HepG2 (cell line): ENCODE data around the gene CAMTA1. TPM values are rescaled to one million over a fixed set of nuclear protein-coding genes. Genes with fewer than 3 reads are reported as not detected.

ENCODE experiments used
- ATAC-seq: fragments of 200-7000 bp; cut with Tn5 transposase; 3 replicates; pipeline ENCODE4 v1.9.1; 2020; ENCODE audit warnings: mild to moderate bottlenecking, moderate library complexity
- BruUV-seq: library from RNA; stranded (reverse); fragments of 400-500 nt; replicated peaks from 2 replicates; lab custom pipeline; 2021; lab: Mats Ljungman, UMichigan
- CTCF ChIA-PET: fragments of 300-600 bp; formaldehyde crosslinking; extraction: SDS; loops from one replicate; lab custom pipeline; 2021; ENCODE audit warnings: low total read pairs, inconsistent platforms, low intra/inter-chr PET ratio; lab: Yijun Ruan, JAX
- POLR2A ChIA-PET: fragments of 350-600 bp; sonication (Branson Sonifier 250); formaldehyde crosslinking; loops from one replicate; lab custom pipeline; 2020; ENCODE audit warnings: antibody characterized with exemption, inconsistent platforms; lab: Yijun Ruan, JAX
- DNase-seq: peaks from one replicate; pipeline ENCODE4 v3.0.0-alpha.2; 2015; ENCODE audit warnings: low spot score
- FAIRE-seq: peaks from 3 replicates; lab custom pipeline; 2011; peaks lifted over from hg19 to GRCh38; lab: Jason Lieb, UNC
- H2AFZ ChIP-seq: one replicate; pipeline ENCODE4 v1.6.1; 2011; ENCODE audit warnings: low read length, inconsistent platforms
- H3K27ac ChIP-seq: fragments of 300-600 bp; 3 replicates; pipeline ENCODE4 v1.8.0; 2011; ENCODE audit warnings: mixed run types, mild to moderate bottlenecking, mixed read lengths, low read length, inconsistent platforms; ENCODE audit not compliant: insufficient read depth; ENCODE audit errors: extremely low read length
- H3K27me3 ChIP-seq, 2 experiments: fragments of 200-600 bp in 1 of 2; 2 replicates in 1 of 2; 3 replicates in 1 of 2; pipeline versions ENCODE4 v1.6.0 to v1.8.0; 2011; ENCODE audit warnings: low read length in 2 of 2, mild to moderate bottlenecking in 2 of 2, moderate library complexity in 2 of 2, inconsistent platforms in 1 of 2; ENCODE audit not compliant: insufficient read depth in 2 of 2, control insufficient read depth in 1 of 2
- H3K36me3 ChIP-seq, 2 experiments: fragments of 200-600 bp in 1 of 2; replicated peaks in 1 of 2; 2 replicates in 1 of 2; 3 replicates in 1 of 2; pipeline versions ENCODE4 v1.5.1 to v1.8.0; 2011; ENCODE audit warnings: low read length in 2 of 2, inconsistent platforms in 1 of 2; ENCODE audit not compliant: insufficient read depth in 2 of 2, control insufficient read depth in 1 of 2
- H3K4me1 ChIP-seq: 2 replicates; pipeline ENCODE4 v1.5.1; 2012; ENCODE audit warnings: low read length, inconsistent platforms; ENCODE audit not compliant: insufficient read depth
- H3K4me2 ChIP-seq: 2 replicates; pipeline ENCODE4 v1.6.0; 2011; ENCODE audit warnings: low read depth, low read length, inconsistent platforms
- H3K4me3 ChIP-seq, 3 experiments: fragments of 200-600 bp in 1 of 3; sonication (generic), shearing (Covaris generic) in 1 of 3; replicated peaks in 1 of 3; 2 replicates each; pipeline ENCODE4 v1.5.1; 2011 to 2016; ENCODE audit warnings: low read length in 3 of 3, inconsistent platforms in 2 of 3, low read depth in 2 of 3, mild to moderate bottlenecking in 2 of 3, control low read depth in 1 of 3, mixed read lengths in 1 of 3; ENCODE audit not compliant: insufficient read depth in 1 of 3
- H3K79me2 ChIP-seq: one replicate; pipeline ENCODE4 v1.6.1; 2011; ENCODE audit warnings: low read length, inconsistent platforms; ENCODE audit not compliant: insufficient read depth
- H3K9ac ChIP-seq: 2 replicates; pipeline ENCODE4 v1.6.0; 2011; ENCODE audit warnings: mild to moderate bottlenecking, low read depth, low read length, inconsistent platforms; ENCODE audit not compliant: insufficient read depth
- H3K9me3 ChIP-seq: 2 replicates; pipeline ENCODE4 v1.5.1; 2012; ENCODE audit warnings: mild to moderate bottlenecking, low read length
- H4K20me1 ChIP-seq: 2 replicates; pipeline ENCODE4 v1.6.0; 2011; ENCODE audit warnings: inconsistent platforms, mild to moderate bottlenecking, low read length, moderate library complexity; ENCODE audit not compliant: insufficient read depth
- KMT2B ChIP-seq: IDR thresholded peaks from 2 replicates; pipeline ENCODE4 v1.6.1; 2016; ENCODE audit warnings: missing genetic modification reagents, missing compliant biosample characterization
- LCORL ChIP-seq, 2 experiments: fragments of 450-650 bp in 1 of 2; sonication (generic) in 1 of 2; formaldehyde crosslinking in 1 of 2; IDR thresholded peaks; 2 replicates each; pipeline versions ENCODE4 v1.5.0 to v1.6.1; 2017 to 2020; ENCODE audit warnings: antibody characterized with exemption in 1 of 2, missing genetic modification reagents in 1 of 2
- MIER3 ChIP-seq: IDR thresholded peaks from 2 replicates; pipeline ENCODE4 v1.6.1; 2016; ENCODE audit warnings: missing compliant biosample characterization, borderline replicate concordance
- PRPF4 ChIP-seq: fragments of 200-400 bp; formaldehyde crosslinking; IDR thresholded peaks from 2 replicates; pipeline ENCODE4 v1.6.1; 2016; ENCODE audit warnings: low read length, low read depth; ENCODE audit not compliant: poor library complexity, severe bottlenecking
- STAG1 ChIP-seq: sonication (generic); formaldehyde crosslinking; IDR thresholded peaks from 2 replicates; pipeline ENCODE4 v1.4.0; 2020; ENCODE audit warnings: missing genetic modification reagents
- TEAD2 ChIP-seq: sonication (generic); formaldehyde crosslinking; IDR thresholded peaks from 2 replicates; pipeline ENCODE4 v1.9.0; 2021; ENCODE audit warnings: missing genetic modification reagents
- WIZ ChIP-seq: sonication (generic); formaldehyde crosslinking; IDR thresholded peaks from 2 replicates; pipeline ENCODE4 v1.5.1; 2020; ENCODE audit warnings: mild to moderate bottlenecking, missing genetic modification reagents
- ZNF251 ChIP-seq: sonication (generic); formaldehyde crosslinking; IDR thresholded peaks from 2 replicates; pipeline ENCODE4 v1.9.0; 2021; ENCODE audit warnings: mild to moderate bottlenecking, missing genetic modification reagents
- ZNF264 ChIP-seq: sonication (generic); formaldehyde crosslinking; IDR thresholded peaks from 2 replicates; pipeline ENCODE4 v1.4.0; 2020; ENCODE audit warnings: missing genetic modification reagents
- ZNF550 ChIP-seq: sonication (generic); formaldehyde crosslinking; IDR thresholded peaks from 2 replicates; pipeline ENCODE4 v1.4.0; 2020; ENCODE audit warnings: mild to moderate bottlenecking, missing genetic modification reagents, borderline replicate concordance
- WGBS: methylation state at CpG from one replicate; pipeline ENCODE4 v1.1.6; 2017; ENCODE audit warnings: low lambda C conversion rate; 5-methylcytosine and 5-hydroxymethylcytosine counted together
- in situ Hi-C: cut with HindIII; loops from 2 replicates; pipeline ENCODE4 v1.10.0; 2017; ENCODE audit warnings: low pct_unique_long_range_greater_than_20kb; ENCODE audit not compliant: extremely low pct_ligation_motif_present
- intact Hi-C: fragments of 100-400 bp; cut with micrococcal nuclease; formaldehyde crosslinking; loops from one replicate; pipeline ENCODE4 v1.10.0; 2022; ENCODE audit not compliant: unreplicated experiment
- polyA plus RNA-seq, 8 experiments: library from polyadenylated mRNA; depleted of rRNA in 3 of 8; stranded (reverse) in 7 of 8; unstranded in 1 of 8; fragments of >200 nt; fragmentation: Illumina TruSeq in 4 of 8; extraction: Trizol in 4 of 8; gene quantifications; 2 replicates each; pipeline versions ENCODE4 v1.2.1 to v1.2.3, GENCODE V29; 2011 to 2016; ENCODE audit warnings: low read depth in 4 of 8, missing spikeins in 1 of 8, mixed read lengths in 1 of 8; ENCODE audit not compliant: insufficient read depth in 1 of 8
- total RNA-seq, 5 experiments: library from RNA; depleted of rRNA; stranded (reverse); fragments of >200 nt; fragmentation: Illumina TruSeq; extraction: Trizol; gene quantifications; 2 replicates each; pipeline ENCODE4 v1.2.3, GENCODE V29; 2016; ENCODE audit warnings: low read depth in 1 of 5
- TF ChIP-seq, protein P1 (sequence below): sonication (generic); formaldehyde crosslinking; IDR thresholded peaks from 2 replicates; pipeline ENCODE4 v1.4.0; 2020; ENCODE audit warnings: missing genetic modification reagents
- TF ChIP-seq, protein P2 (sequence below), 2 experiments: sonication (generic) in 1 of 2; formaldehyde crosslinking in 1 of 2; IDR thresholded peaks; 2 replicates each; pipeline versions ENCODE4 v1.4.0 to v1.6.1; 2018 to 2020; ENCODE audit warnings: missing genetic modification reagents in 2 of 2, borderline replicate concordance in 1 of 2, low read depth in 1 of 2, mild to moderate bottlenecking in 1 of 2, missing biosample characterization in 1 of 2

Gene CAMTA1
- total and polyA plus RNA-seq, 2 of the 13 experiments (the other 11 are each of a cell fraction or from before 2014, with no cell fraction given) = 25.0 to 36.4 TPM

DNA sequence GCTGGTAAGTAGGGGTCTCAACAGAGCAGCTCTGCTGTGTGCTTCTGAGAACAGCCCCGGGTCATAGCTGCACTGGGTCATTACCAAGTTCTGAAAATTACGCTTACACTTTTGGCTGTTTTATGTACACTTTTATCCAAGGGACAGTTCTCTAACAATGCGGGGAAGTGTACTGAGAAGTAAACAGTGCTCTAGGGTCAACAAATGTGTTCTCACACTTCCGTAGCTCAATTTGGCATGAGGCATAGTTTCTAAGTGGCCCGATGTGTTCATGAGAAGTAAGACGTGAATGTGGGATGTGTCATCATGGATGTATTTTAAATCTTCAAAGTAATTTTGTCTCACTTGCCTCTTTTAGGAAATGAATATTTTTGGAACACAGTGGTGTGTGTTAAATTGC, 975.0 kb downstream of the CAMTA1 start (continued):
- TF ChIP-seq, protein P1, sequence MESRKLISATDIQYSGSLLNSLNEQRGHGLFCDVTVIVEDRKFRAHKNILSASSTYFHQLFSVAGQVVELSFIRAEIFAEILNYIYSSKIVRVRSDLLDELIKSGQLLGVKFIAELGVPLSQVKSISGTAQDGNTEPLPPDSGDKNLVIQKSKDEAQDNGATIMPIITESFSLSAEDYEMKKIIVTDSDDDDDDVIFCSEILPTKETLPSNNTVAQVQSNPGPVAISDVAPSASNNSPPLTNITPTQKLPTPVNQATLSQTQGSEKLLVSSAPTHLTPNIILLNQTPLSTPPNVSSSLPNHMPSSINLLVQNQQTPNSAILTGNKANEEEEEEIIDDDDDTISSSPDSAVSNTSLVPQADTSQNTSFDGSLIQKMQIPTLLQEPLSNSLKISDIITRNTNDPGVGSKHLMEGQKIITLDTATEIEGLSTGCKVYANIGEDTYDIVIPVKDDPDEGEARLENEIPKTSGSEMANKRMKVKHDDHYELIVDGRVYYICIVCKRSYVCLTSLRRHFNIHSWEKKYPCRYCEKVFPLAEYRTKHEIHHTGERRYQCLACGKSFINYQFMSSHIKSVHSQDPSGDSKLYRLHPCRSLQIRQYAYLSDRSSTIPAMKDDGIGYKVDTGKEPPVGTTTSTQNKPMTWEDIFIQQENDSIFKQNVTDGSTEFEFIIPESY = no peak
- no peak for TF ChIP-seq MIER3 (CRISPR knock-in tag)
- no peak for TF ChIP-seq WIZ
- no peak for TF ChIP-seq KMT2B (CRISPR knock-in tag)
- TF ChIP-seq ZNF264 (CRISPR knock-in tag) = no peak
- no peak for TF ChIP-seq ZNF550 (CRISPR knock-in tag)
- no peak for TF ChIP-seq LCORL (IDR thresholded peaks at IDR 0.05)
- no peak for TF ChIP-seq LCORL (CRISPR knock-in tag; IDR thresholded peaks at IDR 0.05)
- TF ChIP-seq, all 625 proteins: peak for 0

DNA sequence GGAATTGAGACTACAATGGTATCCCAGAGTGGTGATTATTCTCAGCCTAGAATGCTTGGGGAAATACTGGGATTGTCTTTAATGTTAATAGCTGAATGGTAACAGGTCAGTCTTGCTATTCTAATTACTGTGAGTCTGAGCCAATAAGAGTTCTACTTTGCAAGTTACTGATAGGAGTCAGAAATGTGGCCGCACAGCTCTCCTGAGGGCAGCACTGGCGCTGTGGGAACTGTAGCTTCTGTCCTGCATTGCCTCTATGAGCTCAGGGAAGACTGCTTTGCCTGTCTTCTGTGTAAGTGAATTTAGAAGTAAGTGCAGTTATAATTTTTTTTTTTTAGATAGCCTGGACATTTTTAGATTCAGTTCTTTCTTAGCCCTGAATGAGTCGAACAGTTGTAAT, 975.8 kb downstream of the CAMTA1 start:
- FAIRE-seq (no peak), ATAC-seq (no peak), DNase-seq (no peak)
- BruUV-seq = no TSS peak
- H3K27me3 ChIP-seq = no peaks in the 10 kb centered on the region
- H3K4me2 ChIP-seq = no peak overlapping the region
- H3K9me3 ChIP-seq = no peaks in the 10 kb centered on the region
- ChIA-PET CTCF (no interaction called here), POLR2A (no interaction called here)
- no peaks in the 10 kb centered on the region for H4K20me1 ChIP-seq
- in situ Hi-C loops = no loop called here
- intact Hi-C loops = no loop called here
- H3K4me1 ChIP-seq = no peaks in the 10 kb centered on the region
- no peaks in the 10 kb centered on the region for H3K79me2 ChIP-seq
- H2AFZ ChIP-seq = no peak overlapping the region
- no peak overlapping the region for H3K9ac ChIP-seq
- H3K36me3 ChIP-seq = peaks cover 0 to 1% of the 10 kb centered on the region in 2 experiments; a peak in 1 of 5 replicates
- WGBS = 88% methylated on average over 3 of the region's 3 CpGs
- TF ChIP-seq ZNF251 (CRISPR knock-in tag) (no peak), STAG1 (no peak), PRPF4 (no peak), TEAD2 (no peak)
- TF ChIP-seq, protein P2, sequence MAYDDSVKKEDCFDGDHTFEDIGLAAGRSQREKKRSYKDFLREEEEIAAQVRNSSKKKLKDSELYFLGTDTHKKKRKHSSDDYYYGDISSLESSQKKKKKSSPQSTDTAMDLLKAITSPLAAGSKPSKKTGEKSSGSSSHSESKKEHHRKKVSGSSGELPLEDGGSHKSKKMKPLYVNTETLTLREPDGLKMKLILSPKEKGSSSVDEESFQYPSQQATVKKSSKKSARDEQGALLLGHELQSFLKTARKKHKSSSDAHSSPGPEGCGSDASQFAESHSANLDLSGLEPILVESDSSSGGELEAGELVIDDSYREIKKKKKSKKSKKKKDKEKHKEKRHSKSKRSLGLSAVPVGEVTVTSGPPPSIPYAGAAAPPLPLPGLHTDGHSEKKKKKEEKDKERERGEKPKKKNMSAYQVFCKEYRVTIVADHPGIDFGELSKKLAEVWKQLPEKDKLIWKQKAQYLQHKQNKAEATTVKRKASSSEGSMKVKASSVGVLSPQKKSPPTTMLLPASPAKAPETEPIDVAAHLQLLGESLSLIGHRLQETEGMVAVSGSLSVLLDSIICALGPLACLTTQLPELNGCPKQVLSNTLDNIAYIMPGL (CRISPR knock-in tag; IDR thresholded peaks at IDR 0.05; ENCODE audit: borderline replicate concordance in 1 of 2, low read depth in 1 of 2) = no peak
- no peak overlapping the region for H3K27ac ChIP-seq
- H3K4me3 ChIP-seq = no peak overlapping the region
